SH-SY5Y (cell line): ENCODE data around the gene THADA.

Experiments used
- GATA2 ChIP-seq: IDR thresholded peaks from 2 replicates; pipeline ENCODE4 v1.6.1; 2011; ENCODE audit warnings: mild to moderate bottlenecking, low read depth, low read length
- GATA3 ChIP-seq: IDR thresholded peaks from 2 replicates; pipeline ENCODE4 v1.6.1; 2011; ENCODE audit warnings: low read depth, mild to moderate bottlenecking, low read length, moderate library complexity

DNA sequence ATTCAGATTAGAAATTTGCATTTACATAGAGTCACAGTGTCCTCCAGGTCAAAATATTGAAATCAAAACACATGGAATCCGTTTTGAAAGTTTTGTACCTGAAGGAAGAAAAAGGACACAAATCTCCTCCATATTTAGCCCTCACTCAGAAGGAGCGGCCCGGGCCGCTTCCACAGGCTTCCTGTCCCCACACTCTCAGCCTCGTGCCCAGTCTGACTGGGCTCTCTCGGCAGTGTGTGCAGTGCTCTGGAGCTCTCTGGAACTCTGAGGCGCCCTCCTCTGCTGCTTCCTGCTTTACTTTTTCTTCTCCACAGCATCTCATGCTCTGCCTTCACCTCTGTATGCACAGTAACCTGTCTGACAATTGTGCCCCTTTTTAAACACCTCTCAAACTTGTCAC lies 347.2 kb downstream of the THADA start:
- TF ChIP-seq GATA3 (no peak), GATA2 (no peak)
